Fibroblast of lung (primary cell): ENCODE measurements around the gene IFT22. TPM values are rescaled to one million over a fixed set of nuclear protein-coding genes. Genes with fewer than 3 reads are reported as not detected.
A peak's percentile ranks its signal among the peaks of the same experiment; 100 is the strongest.

Source experiments
- DNase-seq, 2 donors: peaks; one replicate each; pipeline versions ENCODE4 v3.0.0 to v3.0.0-alpha.2; 2010; ENCODE audit warnings: low read depth in 2 of 2
- H2AFZ ChIP-seq: 2 replicates; pipeline ENCODE4 v1.5.1; 2012; ENCODE audit warnings: low read length, control low read depth, inconsistent platforms
- H3K27ac ChIP-seq: 2 replicates; pipeline ENCODE4 v1.5.1; 2011; ENCODE audit warnings: low read length, control low read depth; ENCODE audit not compliant: insufficient read depth
- H3K27me3 ChIP-seq: 2 replicates; pipeline ENCODE4 v1.5.1; 2011; ENCODE audit warnings: mild to moderate bottlenecking, low read length; ENCODE audit not compliant: control insufficient read depth, insufficient read depth
- H3K36me3 ChIP-seq: 2 replicates; pipeline ENCODE4 v1.5.1; 2011; ENCODE audit warnings: low read length; ENCODE audit not compliant: control insufficient read depth, insufficient read depth
- H3K4me1 ChIP-seq: 2 replicates; pipeline ENCODE4 v1.5.1; 2011; ENCODE audit warnings: low read length; ENCODE audit not compliant: control insufficient read depth, insufficient read depth; ENCODE audit errors: extremely low read depth
- H3K4me2 ChIP-seq: 2 replicates; pipeline ENCODE4 v1.5.1; 2011; ENCODE audit warnings: low read length, control low read depth; ENCODE audit not compliant: insufficient read depth; ENCODE audit errors: extremely low read depth
- H3K4me3 ChIP-seq, 4 experiments: fragments of 200-600 bp in 1 of 4; sonication (generic) in 1 of 4; replicated peaks in 1 of 4; 2 replicates each; pipeline ENCODE4 v1.5.1; 2011 to 2016; ENCODE audit warnings: low read length in 4 of 4, low read depth in 3 of 4, mild to moderate bottlenecking in 3 of 4, control low read depth in 2 of 4, inconsistent platforms in 1 of 4, mixed read lengths in 1 of 4; ENCODE audit not compliant: insufficient read depth in 1 of 4; ENCODE audit errors: control extremely low read depth in 1 of 4
- H3K79me2 ChIP-seq: 2 replicates; pipeline ENCODE4 v1.5.1; 2012; ENCODE audit warnings: mild to moderate bottlenecking, low read length, inconsistent platforms; ENCODE audit not compliant: control insufficient read depth, insufficient read depth
- H3K9ac ChIP-seq: 2 replicates; pipeline ENCODE4 v1.5.1; 2011; ENCODE audit warnings: mild to moderate bottlenecking, low read length, control low read depth; ENCODE audit not compliant: insufficient read depth
- H3K9me3 ChIP-seq: 2 replicates; pipeline ENCODE4 v1.5.1; 2012; ENCODE audit warnings: low read depth, low read length; ENCODE audit not compliant: control insufficient read depth, insufficient read depth
- H4K20me1 ChIP-seq: 2 replicates; pipeline ENCODE4 v1.5.1; 2011; ENCODE audit warnings: low read length; ENCODE audit not compliant: control insufficient read depth, insufficient read depth; ENCODE audit errors: extremely low read depth
- EZH2 ChIP-seq: IDR thresholded peaks from 2 replicates; pipeline ENCODE4 v1.5.1; 2012; ENCODE audit warnings: low read length, control low read depth, mild to moderate bottlenecking; ENCODE audit errors: missing control alignments
- polyA minus RNA-seq: library from RNA; depleted of rRNA, polyadenylated mRNA; stranded (reverse); fragments of >200 nt; gene quantifications from 2 replicates; pipeline ENCODE4 v1.2.3, GENCODE V29; 2011; ENCODE audit warnings: low replicate concordance
- polyA plus RNA-seq, 2 donors: library from polyadenylated mRNA; depleted of rRNA in 1 of 2; stranded (reverse) in 1 of 2; unstranded in 1 of 2; fragments of >200 nt; gene quantifications; 2 replicates each; pipeline ENCODE4 v1.2.1, GENCODE V29; 2011 to 2012; ENCODE audit warnings: missing spikeins in 1 of 2
- total RNA-seq: library from RNA; depleted of rRNA; stranded (reverse); fragments of >200 nt; gene quantifications from 2 replicates; pipeline ENCODE4 v1.2.1, GENCODE V29; 2014
- TF ChIP-seq, protein P1 (sequence below), 2 donors: IDR thresholded peaks in 1 of 2; conservative IDR thresholded peaks in 1 of 2; 1 replicate in 1 of 2; 2 replicates in 1 of 2; pipeline ENCODE4 v1.5.1; 2011 to 2012; ENCODE audit warnings: low read length in 2 of 2, control low read depth in 1 of 2, inconsistent platforms in 1 of 2, low read depth in 1 of 2, mild to moderate bottlenecking in 1 of 2

The IFT22 gene
- total RNA-seq (19.8 and 22.9 TPM in 2 replicates), polyA plus RNA-seq (34.2 and 35.2 TPM in 2 replicates), polyA minus RNA-seq (15.4 TPM in 2 replicates)
- 32.9 and 33.8 TPM in 2 replicates for polyA plus RNA-seq (2012)

- H3K4me2 ChIP-seq, result peak within 1 kb of the TSS; percentile 77
- H3K4me3 ChIP-seq, result peak within 1 kb of the TSS; percentile 72 to 92 (median 81)
- peak; percentile 86 to 89 for DNase-seq
- H3K79me2 ChIP-seq, result no peaks in the 10 kb centered on the region
- H3K9ac ChIP-seq, result peak within 1 kb of the TSS; percentile 67
- H3K27ac ChIP-seq, result peak within 1 kb of the TSS; percentile 42
- no peak for TF ChIP-seq EZH2
- TF ChIP-seq, protein P1, sequence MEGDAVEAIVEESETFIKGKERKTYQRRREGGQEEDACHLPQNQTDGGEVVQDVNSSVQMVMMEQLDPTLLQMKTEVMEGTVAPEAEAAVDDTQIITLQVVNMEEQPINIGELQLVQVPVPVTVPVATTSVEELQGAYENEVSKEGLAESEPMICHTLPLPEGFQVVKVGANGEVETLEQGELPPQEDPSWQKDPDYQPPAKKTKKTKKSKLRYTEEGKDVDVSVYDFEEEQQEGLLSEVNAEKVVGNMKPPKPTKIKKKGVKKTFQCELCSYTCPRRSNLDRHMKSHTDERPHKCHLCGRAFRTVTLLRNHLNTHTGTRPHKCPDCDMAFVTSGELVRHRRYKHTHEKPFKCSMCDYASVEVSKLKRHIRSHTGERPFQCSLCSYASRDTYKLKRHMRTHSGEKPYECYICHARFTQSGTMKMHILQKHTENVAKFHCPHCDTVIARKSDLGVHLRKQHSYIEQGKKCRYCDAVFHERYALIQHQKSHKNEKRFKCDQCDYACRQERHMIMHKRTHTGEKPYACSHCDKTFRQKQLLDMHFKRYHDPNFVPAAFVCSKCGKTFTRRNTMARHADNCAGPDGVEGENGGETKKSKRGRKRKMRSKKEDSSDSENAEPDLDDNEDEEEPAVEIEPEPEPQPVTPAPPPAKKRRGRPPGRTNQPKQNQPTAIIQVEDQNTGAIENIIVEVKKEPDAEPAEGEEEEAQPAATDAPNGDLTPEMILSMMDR (conservative IDR thresholded peaks at IDR 0.05 in 1 of 2, IDR thresholded peaks at IDR 0.05 in 1 of 2; ENCODE audit: low read depth in 1 of 2, low read length in 2 of 2), result peak; percentile 37 to 56
- H2AFZ ChIP-seq, result peak within 1 kb of the TSS; percentile 98
- H4K20me1 ChIP-seq, result no peaks in the 10 kb centered on the region
- no peaks in the 10 kb centered on the region for H3K36me3 ChIP-seq
- no peaks in the 10 kb centered on the region for H3K4me1 ChIP-seq
- no peaks in the 10 kb centered on the region for H3K9me3 ChIP-seq
- no peaks in the 10 kb centered on the region for H3K27me3 ChIP-seq
These were observed at the start of gene IFT22 for GRCh38 chr7:101321491-101322401. Gene IFT22, minus strand, starts transcription at chr7:101321812. Its CDS starts 103 bp downstream, at chr7:101321709.

DNA sequence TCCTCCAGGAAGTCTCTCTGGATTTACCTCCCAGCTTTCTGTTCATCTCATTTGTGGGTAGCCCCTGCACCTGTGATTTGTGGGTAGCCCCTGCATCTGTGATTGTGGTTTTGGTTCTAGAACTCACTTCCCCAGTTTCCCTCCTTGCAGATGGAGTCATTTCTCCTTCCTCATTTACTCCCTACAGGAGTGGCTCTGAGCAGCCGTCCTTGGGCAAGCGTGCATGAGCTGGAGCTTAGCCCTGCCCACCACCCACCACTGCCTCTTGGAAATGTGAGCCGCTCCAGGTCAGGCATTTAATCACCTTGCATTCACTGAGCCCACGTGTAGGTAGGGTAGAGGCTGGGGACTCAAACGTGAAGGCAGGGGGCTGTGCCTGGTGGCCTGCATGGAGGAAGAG lies 49.2 kb upstream of the IFT22 start:
- H3K4me1 ChIP-seq, result no peaks in the 10 kb centered on the region
- H3K4me3 ChIP-seq, result no peak overlapping the region
- H3K79me2 ChIP-seq, result no peaks in the 10 kb centered on the region
- no peaks in the 10 kb centered on the region for H4K20me1 ChIP-seq
- H3K9ac ChIP-seq, result no peak overlapping the region
- no peak overlapping the region for H3K27ac ChIP-seq
- no peak overlapping the region for H3K4me2 ChIP-seq
- TF ChIP-seq, protein P1 (conservative IDR thresholded peaks at IDR 0.05 in 1 of 2, IDR thresholded peaks at IDR 0.05 in 1 of 2; ENCODE audit: low read depth in 1 of 2, low read length in 2 of 2), result no peak
- no peak for TF ChIP-seq EZH2
- no peak for DNase-seq
- no peaks in the 10 kb centered on the region for H3K9me3 ChIP-seq
- H3K27me3 ChIP-seq, result peaks cover 17% of the 10 kb centered on the region
- no peaks in the 10 kb centered on the region for H3K36me3 ChIP-seq
- H2AFZ ChIP-seq, result no peak overlapping the region

GRCh38 chr7:101368422-101369165 lies 47.0 kb upstream of the IFT22 start:
- DNase-seq, result no peak

More at GRCh38 chr7:101368422-101369165, 47.0 kb upstream of the IFT22 start:
- no peaks in the 10 kb centered on the region for H3K36me3 ChIP-seq
- no peak overlapping the region for H2AFZ ChIP-seq
- no peaks in the 10 kb centered on the region for H4K20me1 ChIP-seq
- TF ChIP-seq EZH2, result no peak
- TF ChIP-seq, protein P1 (conservative IDR thresholded peaks at IDR 0.05 in 1 of 2, IDR thresholded peaks at IDR 0.05 in 1 of 2; ENCODE audit: low read depth in 1 of 2, low read length in 2 of 2), result no peak
- H3K4me3 ChIP-seq, result no peak overlapping the region
- no peaks in the 10 kb centered on the region for H3K79me2 ChIP-seq
- H3K4me2 ChIP-seq, result no peak overlapping the region
- H3K27me3 ChIP-seq, result peaks cover 14% of the 10 kb centered on the region
- H3K27ac ChIP-seq, result no peak overlapping the region
- no peaks in the 10 kb centered on the region for H3K9me3 ChIP-seq
- peaks cover 2% of the 10 kb centered on the region for H3K4me1 ChIP-seq
- H3K9ac ChIP-seq, result no peak overlapping the region
